DOHH2 (cell line): ENCODE measurements around the gene HOXA5.

Source experiments
- EZH2phosphoT487 ChIP-seq: fragments of 200-600 bp; sonication (generic); IDR thresholded peaks from 2 replicates; pipeline ENCODE4 v1.6.1; 2017; ENCODE audit warnings: borderline replicate concordance, mild to moderate bottlenecking, antibody characterized with exemption, low read length, moderate library complexity, mixed read lengths
- TF ChIP-seq, protein P1 (sequence below): fragments of 200-600 bp; sonication (generic); IDR thresholded peaks from one replicate; pipeline ENCODE4 v1.5.1; 2014; ENCODE audit warnings: antibody characterized with exemption, mild to moderate bottlenecking, low read depth, low read length; ENCODE audit not compliant: poor library complexity, severe bottlenecking

DNA sequence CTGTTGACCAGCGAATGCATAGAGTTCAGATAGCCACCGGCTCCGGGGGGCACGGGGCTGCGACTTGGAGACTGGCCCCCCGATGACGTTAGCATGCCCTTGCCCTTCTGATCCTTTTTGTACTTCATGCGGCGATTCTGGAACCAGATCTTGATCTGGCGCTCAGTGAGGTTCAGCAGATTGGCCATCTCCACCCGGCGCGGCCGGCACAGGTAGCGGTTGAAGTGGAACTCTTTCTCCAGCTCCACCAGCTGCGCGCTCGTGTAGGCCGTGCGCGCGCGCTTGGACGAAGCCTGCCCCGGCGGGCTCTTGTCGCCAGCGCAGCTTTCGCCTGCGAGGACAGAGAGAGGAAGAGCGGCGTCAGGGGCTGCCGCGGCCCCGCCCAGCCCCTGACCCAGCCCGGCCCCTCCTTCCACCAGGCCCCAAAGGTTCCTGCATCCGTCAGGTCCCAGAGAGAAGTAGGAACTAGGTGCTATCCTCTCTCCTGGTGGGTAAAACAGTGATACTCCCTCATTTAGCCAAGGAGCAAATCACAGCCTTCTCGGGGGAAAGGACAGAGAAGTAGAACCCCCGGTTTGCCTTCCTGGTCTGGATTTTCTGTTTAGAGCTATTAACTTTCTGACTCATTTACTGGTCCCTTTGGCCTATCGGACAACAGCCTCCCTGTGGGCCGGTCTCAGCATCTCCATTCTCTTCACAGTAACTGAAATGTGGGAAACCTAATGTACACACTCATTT lies 34.9 kb downstream of the HOXA5 start:
- TF ChIP-seq, protein P1, sequence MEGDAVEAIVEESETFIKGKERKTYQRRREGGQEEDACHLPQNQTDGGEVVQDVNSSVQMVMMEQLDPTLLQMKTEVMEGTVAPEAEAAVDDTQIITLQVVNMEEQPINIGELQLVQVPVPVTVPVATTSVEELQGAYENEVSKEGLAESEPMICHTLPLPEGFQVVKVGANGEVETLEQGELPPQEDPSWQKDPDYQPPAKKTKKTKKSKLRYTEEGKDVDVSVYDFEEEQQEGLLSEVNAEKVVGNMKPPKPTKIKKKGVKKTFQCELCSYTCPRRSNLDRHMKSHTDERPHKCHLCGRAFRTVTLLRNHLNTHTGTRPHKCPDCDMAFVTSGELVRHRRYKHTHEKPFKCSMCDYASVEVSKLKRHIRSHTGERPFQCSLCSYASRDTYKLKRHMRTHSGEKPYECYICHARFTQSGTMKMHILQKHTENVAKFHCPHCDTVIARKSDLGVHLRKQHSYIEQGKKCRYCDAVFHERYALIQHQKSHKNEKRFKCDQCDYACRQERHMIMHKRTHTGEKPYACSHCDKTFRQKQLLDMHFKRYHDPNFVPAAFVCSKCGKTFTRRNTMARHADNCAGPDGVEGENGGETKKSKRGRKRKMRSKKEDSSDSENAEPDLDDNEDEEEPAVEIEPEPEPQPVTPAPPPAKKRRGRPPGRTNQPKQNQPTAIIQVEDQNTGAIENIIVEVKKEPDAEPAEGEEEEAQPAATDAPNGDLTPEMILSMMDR = no peak
- no peak for TF ChIP-seq EZH2phosphoT487
